Activated CD8-positive, alpha-beta T cell treated with anti-CD3 and anti-CD28 coated beads for 36 hours (primary cell): Measurements from ENCODE around the gene DUS1L. TPM values are rescaled to one million over a fixed set of nuclear protein-coding genes. Genes with fewer than 3 reads are reported as not detected.

Experiments
- ATAC-seq: fragments of 200-7000 bp; cut with Tn5 transposase; one replicate; pipeline ENCODE4 v1.10.0; 2021; ENCODE audit warnings: mild to moderate bottlenecking, moderate library complexity
- CTCF ChIA-PET: fragments of 350-600 bp; sonication (Branson Sonifier 250); formaldehyde crosslinking; loops from one replicate; lab custom pipeline; 2021; ENCODE audit warnings: antibody characterized with exemption; lab: Charles Lee
- POLR2A ChIA-PET: fragments of 350-600 bp; sonication (Branson Sonifier 250); formaldehyde crosslinking; loops from one replicate; lab custom pipeline; 2021; ENCODE audit warnings: antibody characterized with exemption; lab: Charles Lee
- DNase-seq: peaks from one replicate; pipeline ENCODE4 v3.0.0-alpha.2; 2020
- H3K27ac Mint-ChIP-seq: one replicate; pipeline ENCODE4 v1.8.0; 2021; ENCODE audit warnings: mild to moderate bottlenecking, mixed read lengths
- H3K27me3 Mint-ChIP-seq: one replicate; pipeline ENCODE4 v1.8.0; 2021; ENCODE audit warnings: mixed read lengths
- H3K36me3 Mint-ChIP-seq: one replicate; pipeline ENCODE4 v1.8.0; 2021; ENCODE audit warnings: low read depth, mixed read lengths
- H3K4me1 Mint-ChIP-seq: one replicate; pipeline ENCODE4 v1.8.0; 2021; ENCODE audit warnings: low read depth, mixed read lengths
- H3K4me3 Mint-ChIP-seq: one replicate; pipeline ENCODE4 v1.8.0; 2021; ENCODE audit warnings: mild to moderate bottlenecking, moderate library complexity, mixed read lengths
- H3K9me3 Mint-ChIP-seq: one replicate; pipeline ENCODE4 v1.8.0; 2021; ENCODE audit warnings: mixed read lengths
- CTCF ChIP-seq: fragments of 200-600 bp; IDR thresholded peaks from one replicate; pipeline ENCODE4 v1.8.0; 2022; ENCODE audit warnings: antibody characterized with exemption, mild to moderate bottlenecking
- intact Hi-C: fragments of 100-400 bp; cut with micrococcal nuclease; formaldehyde crosslinking; loops from one replicate; pipeline ENCODE4 v1.10.0; 2022
- total RNA-seq, 2 experiments: library from RNA; stranded (reverse); gene quantifications; one replicate each; pipeline ENCODE4 v1.2.3, GENCODE V29; 2021

DUS1L gene
- total RNA-seq, 2 experiments from 2014 or later: 139 to 140 TPM

GRCh38 chr17:82062984-82063368 is 2.6 kb downstream of the DUS1L start:
- Mint-ChIP-seq H3K9me3 (no peaks in the 10 kb centered on the region), H3K27ac (no peak overlapping the region), H3K4me3 (no peak overlapping the region), H3K4me1 (peaks cover 14% of the 10 kb centered on the region), H3K27me3 (no peaks in the 10 kb centered on the region), H3K36me3 (peaks cover 1% of the 10 kb centered on the region)
- no peak for ATAC-seq
- ChIA-PET POLR2A (interaction anchor here (0.6 to 7.4 kb wide), 2 partner anchors 10 to 60 kb away, joined by 3 to 98 read pairs; partner anchors contain the start of genes GPS1 and RFNG), CTCF (no interaction called here)
- TF ChIP-seq CTCF: no peak
- no peak for DNase-seq
- intact Hi-C loops: no loop called here

DNA sequence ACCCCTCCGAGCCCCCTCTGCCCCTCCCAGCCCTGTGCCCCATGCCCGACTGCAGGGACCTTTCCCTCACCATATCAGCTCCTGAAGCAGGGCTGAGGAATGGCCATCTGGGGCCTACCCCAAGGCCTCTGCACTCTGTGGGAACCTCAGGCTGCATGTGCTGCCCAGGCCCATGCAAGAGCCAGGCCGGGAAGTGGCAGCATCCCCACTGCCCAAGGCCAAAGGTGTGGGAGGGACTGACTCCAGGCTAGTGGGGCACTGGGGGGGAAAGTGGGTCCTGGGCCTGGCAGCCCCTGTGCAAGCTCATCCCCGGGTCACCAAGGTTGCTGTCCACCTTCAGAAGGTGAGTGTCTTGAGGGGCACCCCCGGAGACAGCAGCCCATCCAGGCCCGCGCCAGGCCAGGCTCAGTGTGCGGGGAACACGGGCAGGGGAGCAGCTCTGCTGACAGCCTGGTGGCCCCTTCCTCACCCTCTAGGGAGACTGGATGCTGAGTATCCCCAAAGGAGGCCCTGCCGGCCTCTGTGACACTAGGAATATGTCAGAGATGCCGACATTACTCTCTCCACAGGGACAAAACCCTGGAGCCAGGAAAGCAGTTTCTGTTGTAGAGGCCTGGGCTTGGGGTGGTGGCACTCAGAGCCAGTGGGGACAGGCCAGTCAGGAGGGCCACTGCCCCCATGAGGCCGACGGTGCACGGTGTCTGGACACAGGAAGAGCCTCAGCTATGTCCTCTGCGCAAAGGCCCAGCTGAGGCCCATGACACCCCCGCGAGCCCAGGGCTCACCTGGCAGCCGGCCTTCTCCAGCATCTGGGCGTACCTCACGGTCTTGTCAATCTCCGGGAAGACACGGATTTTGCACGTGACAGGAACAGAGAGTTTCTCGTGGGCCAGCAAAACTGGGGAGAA is 3.3 kb downstream of the DUS1L start:
- H3K4me1 Mint-ChIP-seq: peaks cover 14% of the 10 kb centered on the region
- ChIA-PET POLR2A (interaction anchor here (0.9 to 7.4 kb wide), 2 partner anchors 10 to 14 kb away, joined by 6 to 98 read pairs; partner anchors contain the start of genes GPS1 and RFNG), CTCF (no interaction called here)
- ATAC-seq (no peak), DNase-seq (no peak)
- intact Hi-C loops: no loop called here
- no peak overlapping the region for H3K4me3 Mint-ChIP-seq
- no peaks in the 10 kb centered on the region for H3K27me3 Mint-ChIP-seq
- TF ChIP-seq CTCF: no peak
- no peak overlapping the region for H3K27ac Mint-ChIP-seq
- H3K36me3 Mint-ChIP-seq: peaks cover 1% of the 10 kb centered on the region
- H3K9me3 Mint-ChIP-seq: no peaks in the 10 kb centered on the region

DNA sequence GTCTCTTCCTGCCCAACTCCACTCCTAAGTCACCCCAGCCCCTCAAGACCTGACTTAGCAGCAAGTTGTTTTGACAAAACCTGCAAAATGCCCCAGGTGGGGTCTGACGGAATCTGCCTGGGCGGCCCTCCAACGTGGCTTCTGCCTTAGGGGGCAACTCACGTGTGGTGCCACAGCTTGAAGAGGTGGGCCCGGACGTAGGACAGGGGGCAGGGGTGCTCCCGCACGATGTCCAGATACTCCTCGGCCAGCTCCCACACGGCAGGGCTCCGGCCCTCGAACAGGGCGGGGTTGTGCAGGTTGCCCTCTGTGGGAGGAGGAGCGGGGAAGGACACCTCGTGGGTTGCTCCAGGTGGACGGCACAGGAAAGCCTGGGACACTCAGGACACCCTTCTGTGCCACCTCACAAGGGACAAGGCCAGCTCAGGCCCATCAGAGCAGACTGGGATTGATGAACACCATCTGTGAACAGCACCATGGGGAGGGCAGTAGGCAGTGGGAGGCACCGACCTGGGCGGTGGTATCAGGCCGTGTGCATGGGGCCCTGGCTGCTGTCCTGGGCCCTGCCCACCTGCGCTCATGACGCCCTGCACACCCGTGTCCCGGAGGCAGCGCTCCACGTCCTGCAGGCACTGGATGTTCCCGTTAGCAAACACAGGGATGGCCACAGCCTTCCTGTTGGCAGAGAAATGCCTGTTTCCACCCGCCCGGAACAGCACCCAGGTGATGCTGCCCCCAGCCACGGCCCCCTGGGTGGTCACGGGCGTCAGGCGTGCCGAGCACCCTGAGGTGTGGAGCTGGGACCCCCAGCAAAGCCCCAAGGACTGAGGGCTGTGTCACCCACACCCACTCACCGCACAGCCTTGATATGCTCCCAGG is 4.3 kb downstream of the DUS1L start:
- no peak for DNase-seq
- Mint-ChIP-seq H3K27me3 (no peaks in the 10 kb centered on the region), H3K9me3 (no peaks in the 10 kb centered on the region), H3K27ac (no peak overlapping the region), H3K4me1 (peaks cover 11% of the 10 kb centered on the region), H3K4me3 (no peak overlapping the region), H3K36me3 (peaks cover 1% of the 10 kb centered on the region)
- intact Hi-C loops: no loop called here
- CTCF ChIA-PET: interaction anchor here (2.2 kb wide), 1 partner anchor 31 kb away, joined by 5 read pairs; no protein-coding TSS in a partner anchor
- no peak for TF ChIP-seq CTCF
- POLR2A ChIA-PET: interaction anchor here (0.9 to 7.4 kb wide), 3 partner anchors 9 to 27 kb away, joined by 4 to 98 read pairs (median 6); partner anchors contain the start of genes GPS1 and RFNG
- ATAC-seq: no peak

- POLR2A ChIA-PET: interaction anchor here (1.2 to 7.4 kb wide), 3 partner anchors 8 to 28 kb away, joined by 4 to 98 read pairs (median 4); partner anchors contain the start of genes GPS1 and RFNG
- ATAC-seq (no peak), DNase-seq (no peak)
- H3K4me1 Mint-ChIP-seq: peaks cover 9% of the 10 kb centered on the region
- H3K9me3 Mint-ChIP-seq: no peaks in the 10 kb centered on the region
- H3K36me3 Mint-ChIP-seq: peaks cover 1% of the 10 kb centered on the region
- no peak overlapping the region for H3K27ac Mint-ChIP-seq
- H3K27me3 Mint-ChIP-seq: no peaks in the 10 kb centered on the region
- no peak overlapping the region for H3K4me3 Mint-ChIP-seq
- CTCF ChIA-PET: interaction anchor here (2.2 kb wide), 1 partner anchor 30 kb away, joined by 5 read pairs; no protein-coding TSS in a partner anchor
- intact Hi-C loops: no loop called here
- TF ChIP-seq CTCF: no peak
Observed at GRCh38 chr17:82060614-82061013, 5.0 kb downstream of the DUS1L start.
